ENCODE results near the gene AP3B1. TPM values are rescaled to one million over a fixed set of nuclear protein-coding genes. Genes with fewer than 3 reads are reported as not detected.

Gene AP3B1
- total and polyA plus RNA-seq, 4 experiments from 2014 or later: 18.2 to 36.9 (median 31.7) TPM

DNA sequence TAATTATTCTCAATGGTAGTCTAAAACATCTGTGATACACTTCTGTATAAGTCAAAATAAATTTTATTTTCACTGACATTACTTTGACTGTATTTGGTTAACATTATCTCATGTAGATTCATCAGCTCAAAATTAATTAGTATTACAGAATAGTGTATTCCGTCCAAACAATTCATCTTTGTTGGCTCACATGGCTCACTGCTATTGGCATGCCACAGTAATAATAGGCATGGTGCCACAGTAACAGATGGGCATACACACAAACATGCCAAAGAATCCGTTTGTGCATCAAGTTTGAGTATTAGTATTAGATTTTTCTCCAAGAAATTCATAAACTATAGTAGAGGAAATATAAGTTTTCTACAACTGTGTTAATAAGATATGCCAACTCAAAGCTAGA, 14.2 kb downstream of the AP3B1 start:
- H3K9me3 Mint-ChIP-seq: no peaks in the 10 kb centered on the region
- H3K27ac Mint-ChIP-seq: no peak overlapping the region
- ChIA-PET CTCF (ENCODE audit: partially characterized antibody) (no interaction called here), POLR2A (ENCODE audit: partially characterized antibody) (interaction anchor here (1.2 kb wide), 1 partner anchor 14 kb away, joined by 3 read pairs; the partner anchor contains the start of gene AP3B1)
- no peaks in the 10 kb centered on the region for H3K36me3 ChIP-seq (ENCODE audit: insufficient read depth, low read length)
- peaks cover 27 to 40% (median 30%) of the 10 kb centered on the region in 4 donors for H3K4me1 Mint-ChIP-seq
- no peak overlapping the region for H3K4me3 Mint-ChIP-seq
- H3K4me3 ChIP-seq (ENCODE audit: low read length in 2 of 2): no peak overlapping the region
- H3K27ac ChIP-seq (ENCODE audit: low read depth, low read length): no peak overlapping the region
- H3K27me3 Mint-ChIP-seq: no peaks in the 10 kb centered on the region
- no peak for DNase-seq
- H3K36me3 Mint-ChIP-seq: peaks cover 1 to 5% of the 10 kb centered on the region in 2 donors
- H3K4me1 ChIP-seq (ENCODE audit: insufficient read depth, low read length): peaks cover 6% of the 10 kb centered on the region
- H3K9me3 ChIP-seq (ENCODE audit: control insufficient read depth in 1 of 2, low read length in 2 of 2): no peaks in the 10 kb centered on the region
- intact Hi-C loops (cut with micrococcal nuclease): no loop called here
- no peaks in the 10 kb centered on the region for H3K27me3 ChIP-seq (ENCODE audit: insufficient read depth, low read length)

DNA sequence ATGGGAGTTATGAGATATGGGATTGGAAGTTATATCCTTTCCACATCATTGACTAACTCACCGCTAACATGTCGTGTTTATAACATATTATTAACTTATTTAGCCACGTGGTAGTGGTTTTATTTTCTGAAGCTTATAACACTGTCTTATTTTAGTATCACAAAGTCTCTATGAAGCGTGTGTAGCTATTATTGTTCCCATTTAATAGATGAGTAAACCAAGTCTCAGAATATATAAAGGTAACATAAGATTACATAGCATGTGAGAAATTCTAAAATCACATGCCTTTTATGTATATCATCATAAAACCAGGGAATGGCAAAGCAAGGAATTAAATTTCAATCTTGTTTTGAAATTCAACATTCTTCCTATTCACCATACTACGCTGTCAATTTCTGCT, 15.3 kb downstream of the AP3B1 start:
- intact Hi-C loops (cut with micrococcal nuclease): no loop called here
- H3K27ac Mint-ChIP-seq: no peak overlapping the region

DNA sequence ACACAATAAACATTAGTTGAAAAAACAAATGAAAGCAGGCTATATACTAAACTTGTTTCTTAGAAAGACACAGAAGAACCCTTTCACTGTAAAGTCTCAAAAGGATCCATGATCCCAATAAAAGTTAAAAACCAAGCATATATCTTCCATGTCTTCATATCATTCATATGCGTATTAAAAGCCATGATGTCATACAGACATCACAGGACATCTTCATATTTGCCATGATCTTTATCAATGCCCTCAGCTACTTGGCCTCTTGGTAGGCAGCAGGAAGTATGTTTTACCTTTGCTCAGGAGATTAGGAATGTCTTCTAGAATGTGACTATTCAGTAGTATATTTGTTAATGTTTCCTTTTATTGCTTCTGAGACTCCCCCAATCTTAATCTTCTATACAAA, 16.8 kb downstream of the AP3B1 start:
- DNase-seq: no peak
- Histone ChIP-seq H3K36me3 (ENCODE audit: insufficient read depth, low read length) (no peaks in the 10 kb centered on the region), H3K4me3 (ENCODE audit: low read length in 2 of 2) (no peak overlapping the region), H3K27me3 (ENCODE audit: insufficient read depth, low read length) (no peaks in the 10 kb centered on the region), H3K4me1 (ENCODE audit: insufficient read depth, low read length) (no peaks in the 10 kb centered on the region), H3K27ac (ENCODE audit: low read depth, low read length) (no peak overlapping the region), H3K9me3 (ENCODE audit: control insufficient read depth in 1 of 2, low read length in 2 of 2) (no peaks in the 10 kb centered on the region)
- POLR2A ChIA-PET (ENCODE audit: partially characterized antibody): no interaction called here
- H3K9me3 Mint-ChIP-seq: no peaks in the 10 kb centered on the region
- H3K36me3 Mint-ChIP-seq: peaks cover 1 to 4% of the 10 kb centered on the region in 2 donors
- H3K4me1 Mint-ChIP-seq: peaks cover 23 to 41% (median 27%) of the 10 kb centered on the region in 4 donors
- H3K27me3 Mint-ChIP-seq: no peaks in the 10 kb centered on the region
- H3K27ac Mint-ChIP-seq: peak overlapping the region in 1 of 7 donors; percentile 25
- intact Hi-C loops (cut with micrococcal nuclease): no loop called here
- no peak overlapping the region for H3K4me3 Mint-ChIP-seq
- CTCF ChIA-PET (ENCODE audit: partially characterized antibody): no interaction called here

More for the DNA sequence above, 15.3 kb downstream of the AP3B1 start:
- H3K4me1 ChIP-seq (ENCODE audit: insufficient read depth, low read length): peaks cover 6% of the 10 kb centered on the region
- no peak for DNase-seq
- Mint-ChIP-seq H3K4me1 (peaks cover 26 to 39% (median 29%) of the 10 kb centered on the region in 4 donors), H3K27me3 (no peaks in the 10 kb centered on the region), H3K9me3 (no peaks in the 10 kb centered on the region), H3K36me3 (peaks cover 1 to 4% of the 10 kb centered on the region in 2 donors), H3K4me3 (no peak overlapping the region)
- ChIA-PET CTCF (ENCODE audit: partially characterized antibody) (no interaction called here), POLR2A (ENCODE audit: partially characterized antibody) (interaction anchor here (1.2 kb wide), 1 partner anchor 15 kb away, joined by 3 read pairs; the partner anchor contains the start of gene AP3B1)
- no peaks in the 10 kb centered on the region for H3K27me3 ChIP-seq (ENCODE audit: insufficient read depth, low read length)
- H3K36me3 ChIP-seq (ENCODE audit: insufficient read depth, low read length): no peaks in the 10 kb centered on the region
- H3K9me3 ChIP-seq (ENCODE audit: control insufficient read depth in 1 of 2, low read length in 2 of 2): no peaks in the 10 kb centered on the region
- H3K4me3 ChIP-seq (ENCODE audit: low read length in 2 of 2): no peak overlapping the region
- H3K27ac ChIP-seq (ENCODE audit: low read depth, low read length): no peak overlapping the region

DNA sequence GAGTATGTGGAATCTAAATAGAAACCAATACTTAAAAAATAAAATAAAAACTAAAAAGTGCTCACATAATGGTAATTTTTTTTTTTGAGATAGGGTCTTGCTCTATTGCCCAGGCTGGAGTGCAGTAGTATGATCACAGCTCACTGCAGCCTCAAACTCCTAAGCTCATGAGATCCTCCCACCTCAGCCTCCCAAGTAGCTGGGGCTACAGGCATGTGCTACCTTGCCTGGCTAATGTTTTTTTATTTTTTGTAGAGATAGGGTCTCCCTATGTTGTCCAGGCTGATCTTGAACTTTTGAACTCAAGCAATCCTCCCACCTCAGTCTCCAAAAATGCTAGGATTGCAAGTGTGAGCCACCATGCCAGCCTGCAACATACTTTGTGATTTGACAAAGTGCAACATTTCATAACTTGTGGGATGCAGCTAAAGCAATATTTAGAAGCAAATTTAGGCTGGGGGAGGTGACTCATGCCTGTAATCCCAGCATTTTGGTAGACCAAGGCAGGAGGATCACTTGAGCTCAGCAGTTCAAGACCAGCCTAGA, 18.4 kb downstream of the AP3B1 start:
- no peaks in the 10 kb centered on the region for H3K4me1 ChIP-seq (ENCODE audit: insufficient read depth, low read length)
- H3K27me3 Mint-ChIP-seq: no peaks in the 10 kb centered on the region
- H3K27ac ChIP-seq (ENCODE audit: low read depth, low read length): no peak overlapping the region
- ChIA-PET CTCF (ENCODE audit: partially characterized antibody) (no interaction called here), POLR2A (ENCODE audit: partially characterized antibody) (interaction anchor here (0.9 kb wide), 1 partner anchor 20 kb away, joined by 3 read pairs; no protein-coding TSS in a partner anchor)
- no peaks in the 10 kb centered on the region for H3K36me3 ChIP-seq (ENCODE audit: insufficient read depth, low read length)
- no peak overlapping the region for H3K4me3 ChIP-seq (ENCODE audit: low read length in 2 of 2)
- intact Hi-C loops (cut with micrococcal nuclease): no loop called here
- no peak for DNase-seq
- H3K4me1 Mint-ChIP-seq: peaks cover 23 to 34% (median 25%) of the 10 kb centered on the region in 4 donors
- no peak overlapping the region for H3K27ac Mint-ChIP-seq
- H3K27me3 ChIP-seq (ENCODE audit: insufficient read depth, low read length): no peaks in the 10 kb centered on the region
- H3K36me3 Mint-ChIP-seq: peaks cover 1 to 4% of the 10 kb centered on the region in 2 donors
- H3K9me3 ChIP-seq (ENCODE audit: control insufficient read depth in 1 of 2, low read length in 2 of 2): no peaks in the 10 kb centered on the region
- H3K4me3 Mint-ChIP-seq: no peak overlapping the region
- H3K9me3 Mint-ChIP-seq: no peaks in the 10 kb centered on the region

DNA sequence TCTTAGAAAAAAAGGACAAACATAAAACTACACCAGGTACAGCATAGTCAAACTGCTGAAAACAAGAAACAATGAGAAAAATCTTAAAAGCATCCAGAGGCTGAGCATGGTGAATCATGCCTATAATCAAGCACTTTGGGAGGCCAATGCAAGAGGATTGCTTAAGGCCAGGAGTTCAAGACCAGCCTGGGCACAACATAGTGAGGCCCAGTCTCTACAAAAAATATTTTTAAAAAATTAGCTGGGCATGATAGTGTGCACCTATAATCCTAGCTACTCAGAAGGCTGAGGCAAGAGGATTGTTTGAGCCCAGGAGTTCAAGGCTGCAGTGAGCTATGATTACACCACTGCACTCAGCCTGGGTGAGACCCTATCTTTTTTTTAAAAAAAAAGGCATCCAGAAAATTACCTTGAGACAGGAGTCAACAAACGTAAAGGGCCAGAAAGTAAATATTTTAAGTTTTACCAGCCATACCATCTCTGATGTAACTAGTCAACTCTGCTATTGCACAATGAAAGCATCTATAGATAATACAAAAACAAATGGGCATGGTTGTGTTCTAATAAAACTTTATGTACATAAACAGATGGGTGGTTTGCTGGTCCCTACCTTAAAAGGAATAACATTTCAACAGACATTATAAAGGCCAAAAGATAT, 19.8 kb downstream of the AP3B1 start:
- peaks cover 1 to 4% of the 10 kb centered on the region in 2 donors for H3K36me3 Mint-ChIP-seq
- H3K9me3 ChIP-seq (ENCODE audit: control insufficient read depth in 1 of 2, low read length in 2 of 2): no peaks in the 10 kb centered on the region
- no peaks in the 10 kb centered on the region for H3K9me3 Mint-ChIP-seq
- H3K4me3 Mint-ChIP-seq: no peak overlapping the region
- no peaks in the 10 kb centered on the region for H3K4me1 ChIP-seq (ENCODE audit: insufficient read depth, low read length)
- no peak overlapping the region for H3K27ac Mint-ChIP-seq
- intact Hi-C loops (cut with micrococcal nuclease): no loop called here
- H3K27ac ChIP-seq (ENCODE audit: low read depth, low read length): no peak overlapping the region
- H3K27me3 Mint-ChIP-seq: no peaks in the 10 kb centered on the region
- H3K4me1 Mint-ChIP-seq: peaks cover 23 to 34% (median 25%) of the 10 kb centered on the region in 4 donors
- H3K4me3 ChIP-seq (ENCODE audit: low read length in 2 of 2): no peak overlapping the region
- POLR2A ChIA-PET (ENCODE audit: partially characterized antibody): no interaction called here
- no peaks in the 10 kb centered on the region for H3K36me3 ChIP-seq (ENCODE audit: insufficient read depth, low read length)
- no peaks in the 10 kb centered on the region for H3K27me3 ChIP-seq (ENCODE audit: insufficient read depth, low read length)
- CTCF ChIA-PET (ENCODE audit: partially characterized antibody): no interaction called here
- no peak for DNase-seq

DNA sequence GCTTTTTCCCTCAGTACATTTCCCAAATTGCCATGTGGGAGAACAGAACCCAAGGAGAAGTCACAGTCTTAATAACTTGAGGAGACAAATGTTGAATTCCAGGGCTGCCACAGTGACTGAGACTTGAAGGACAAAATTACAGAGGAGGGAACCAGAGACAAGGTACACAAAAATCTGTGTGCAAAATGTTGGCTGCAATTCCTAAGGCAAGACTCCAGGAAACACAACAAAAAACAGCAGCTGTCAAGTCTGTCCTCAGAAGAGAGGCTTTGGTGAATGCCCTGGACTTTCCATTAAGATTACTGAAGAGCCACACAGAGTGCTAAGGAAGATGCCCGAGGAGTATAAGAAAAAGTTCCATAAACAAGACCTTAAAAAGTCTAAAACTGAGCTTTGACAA, 21.1 kb downstream of the AP3B1 start:
- intact Hi-C loops (cut with micrococcal nuclease): no loop called here
- H3K9me3 Mint-ChIP-seq: no peaks in the 10 kb centered on the region
- no peak for DNase-seq
- H3K36me3 Mint-ChIP-seq: peaks cover 1 to 4% of the 10 kb centered on the region in 2 donors
- Histone ChIP-seq H3K36me3 (ENCODE audit: insufficient read depth, low read length) (no peaks in the 10 kb centered on the region), H3K27ac (ENCODE audit: low read depth, low read length) (no peak overlapping the region), H3K9me3 (ENCODE audit: control insufficient read depth in 1 of 2, low read length in 2 of 2) (no peaks in the 10 kb centered on the region), H3K4me3 (ENCODE audit: low read length in 2 of 2) (no peak overlapping the region), H3K27me3 (ENCODE audit: insufficient read depth, low read length) (no peaks in the 10 kb centered on the region), H3K4me1 (ENCODE audit: insufficient read depth, low read length) (no peaks in the 10 kb centered on the region)
- H3K27ac Mint-ChIP-seq: peak overlapping the region in 1 of 7 donors; percentile 38
- ChIA-PET CTCF (ENCODE audit: partially characterized antibody) (interaction anchor here (1.5 kb wide), 1 partner anchor 22 kb away, joined by 4 read pairs; the partner anchor contains the start of gene AP3B1), POLR2A (ENCODE audit: partially characterized antibody) (no interaction called here)
- no peaks in the 10 kb centered on the region for H3K27me3 Mint-ChIP-seq
- no peak overlapping the region for H3K4me3 Mint-ChIP-seq
- peaks cover 24 to 29% (median 26%) of the 10 kb centered on the region in 4 donors for H3K4me1 Mint-ChIP-seq

DNA sequence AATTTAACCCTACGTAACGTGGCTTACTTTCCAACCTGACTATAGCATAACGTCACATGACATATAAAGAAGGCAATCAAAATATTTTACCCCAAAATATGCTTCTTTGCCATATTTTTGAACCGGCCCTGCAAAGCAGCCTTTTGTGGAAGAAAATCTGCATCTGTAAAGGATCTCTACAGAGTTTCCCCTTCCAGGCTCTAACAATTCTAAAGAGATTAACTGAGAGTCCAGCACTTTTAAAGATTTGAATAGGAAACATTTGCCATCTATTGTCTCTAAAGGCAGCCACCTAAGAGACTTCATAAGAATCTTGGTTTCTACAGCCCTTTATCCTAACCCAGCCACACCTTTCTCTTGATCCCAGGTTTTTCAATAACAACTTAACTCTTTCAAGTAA, 22.7 kb downstream of the AP3B1 start:
- H3K4me1 ChIP-seq (ENCODE audit: insufficient read depth, low read length): no peaks in the 10 kb centered on the region
- Mint-ChIP-seq H3K27me3 (no peaks in the 10 kb centered on the region), H3K4me1 (peaks cover 12 to 20% (median 19%) of the 10 kb centered on the region in 4 donors), H3K4me3 (no peak overlapping the region), H3K27ac (peak overlapping the region in 3 of 7 donors; percentile 7 to 64 (median 13)), H3K36me3 (peaks cover 1 to 4% of the 10 kb centered on the region in 2 donors), H3K9me3 (no peaks in the 10 kb centered on the region)
- intact Hi-C loops (cut with micrococcal nuclease): no loop called here
- H3K36me3 ChIP-seq (ENCODE audit: insufficient read depth, low read length): no peaks in the 10 kb centered on the region
- H3K9me3 ChIP-seq (ENCODE audit: control insufficient read depth in 1 of 2, low read length in 2 of 2): no peaks in the 10 kb centered on the region
- no peak overlapping the region for H3K27ac ChIP-seq (ENCODE audit: low read depth, low read length)
- H3K27me3 ChIP-seq (ENCODE audit: insufficient read depth, low read length): no peaks in the 10 kb centered on the region
- no peak overlapping the region for H3K4me3 ChIP-seq (ENCODE audit: low read length in 2 of 2)
- POLR2A ChIA-PET (ENCODE audit: partially characterized antibody): no interaction called here
- CTCF ChIA-PET (ENCODE audit: partially characterized antibody): no interaction called here
- DNase-seq: no peak
